K562 (cell line): Measurements from ENCODE around the gene MBD4. TPM values are rescaled to one million over a fixed set of nuclear protein-coding genes. Genes with fewer than 3 reads are reported as not detected.

Source experiments
- GATAD2B ChIP-seq: fragments of 450-650 bp; IDR thresholded peaks from 2 replicates; pipeline ENCODE4 v1.6.1; 2017; ENCODE audit warnings: mild to moderate bottlenecking, borderline replicate concordance
- IRF1 ChIP-seq: sonication (generic); formaldehyde crosslinking; IDR thresholded peaks from 2 replicates; pipeline ENCODE4 v1.8.0; 2022; ENCODE audit warnings: missing genetic modification reagents, mild to moderate bottlenecking, borderline replicate concordance
- KLF13 ChIP-seq: fragments of 450-650 bp; IDR thresholded peaks from 2 replicates; pipeline ENCODE4 v1.6.1; 2016; ENCODE audit warnings: missing genetic modification characterization, low read depth, mild to moderate bottlenecking, missing compliant biosample characterization, moderate library complexity, borderline replicate concordance
- MTA1 ChIP-seq: fragments of 450-650 bp; IDR thresholded peaks from 2 replicates; pipeline ENCODE4 v1.6.1; 2017; ENCODE audit warnings: borderline replicate concordance
- PCBP2 ChIP-seq: fragments of 200-400 bp; formaldehyde crosslinking; IDR thresholded peaks from 2 replicates; pipeline ENCODE4 v1.6.1; 2018; ENCODE audit warnings: low read length, low read depth, mild to moderate bottlenecking, moderate library complexity; ENCODE audit not compliant: poor library complexity, severe bottlenecking
- ZBTB5 ChIP-seq: fragments of 450-650 bp; IDR thresholded peaks from 2 replicates; pipeline ENCODE4 v1.6.1; 2017; ENCODE audit warnings: antibody characterized with exemption
- ZNF232 ChIP-seq: sonication (generic); formaldehyde crosslinking; IDR thresholded peaks from 2 replicates; pipeline ENCODE4 v1.8.0; 2022; ENCODE audit warnings: mild to moderate bottlenecking, missing genetic modification reagents
- ZNF592 ChIP-seq: fragments of 450-650 bp; IDR thresholded peaks from 2 replicates; pipeline ENCODE4 v1.6.1; 2017; ENCODE audit warnings: antibody characterized with exemption, mild to moderate bottlenecking
- polyA plus RNA-seq, 8 experiments: library from polyadenylated mRNA; depleted of rRNA in 4 of 8; stranded (reverse) in 5 of 8; unstranded in 3 of 8; fragments of >200 nt; fragmentation: Nextera tagmentation in 2 of 8; fragmentation: Illumina TruSeq in 1 of 8; extraction: Ambion mirVana in 2 of 8; extraction: Trizol in 1 of 8; gene quantifications; 2 replicates each; pipeline versions ENCODE4 v1.2.1 to v1.2.3, GENCODE V29; 2011 to 2014; ENCODE audit warnings: inconsistent platforms in 1 of 8, missing spikeins in 1 of 8
- total RNA-seq, 7 experiments: library from RNA; depleted of rRNA in 6 of 7; stranded (reverse); fragments of >200 nt in 6 of 7; fragmentation: Illumina TruSeq in 2 of 7; extraction: Trizol in 2 of 7; gene quantifications; 2 replicates each; pipeline versions ENCODE4 v1.2.1 to v1.2.3, GENCODE V29; 2011 to 2021; ENCODE audit warnings: low replicate concordance in 1 of 7
- TF ChIP-seq, protein P1 (sequence below): fragments of 250-450 bp; sonication (Bioruptor Pico); IDR thresholded peaks from 2 replicates; pipeline ENCODE4 v1.4.0; 2020; ENCODE audit warnings: mild to moderate bottlenecking

Gene MBD4
- total and polyA plus RNA-seq, 9 of the 15 experiments (the other 6 are each of a cell fraction or from before 2014, with no cell fraction given): 13.3 to 63.9 (median 39.0) TPM

DNA sequence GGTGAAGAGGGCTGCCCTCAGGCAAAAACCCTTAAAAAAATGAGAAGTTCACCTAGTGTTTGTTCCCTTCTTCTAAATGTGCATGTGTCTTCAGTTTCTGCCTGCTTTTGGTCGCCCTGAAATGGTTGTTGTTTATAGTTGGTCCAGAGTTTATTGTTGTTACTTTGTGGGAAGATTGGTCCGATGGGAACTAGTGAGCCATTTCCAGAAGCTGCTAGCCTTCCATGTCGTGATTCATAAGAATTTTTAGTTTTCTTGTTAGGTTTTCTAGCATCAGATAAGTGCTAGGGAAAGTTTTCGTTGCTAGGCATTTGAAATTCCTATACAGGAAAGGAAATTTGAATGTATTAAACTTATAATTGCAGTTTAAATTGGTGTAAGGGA is 34.0 kb upstream of the MBD4 start (continued):
- no peak for TF ChIP-seq IRF1 (CRISPR knock-in tag)
- TF ChIP-seq, protein P1, sequence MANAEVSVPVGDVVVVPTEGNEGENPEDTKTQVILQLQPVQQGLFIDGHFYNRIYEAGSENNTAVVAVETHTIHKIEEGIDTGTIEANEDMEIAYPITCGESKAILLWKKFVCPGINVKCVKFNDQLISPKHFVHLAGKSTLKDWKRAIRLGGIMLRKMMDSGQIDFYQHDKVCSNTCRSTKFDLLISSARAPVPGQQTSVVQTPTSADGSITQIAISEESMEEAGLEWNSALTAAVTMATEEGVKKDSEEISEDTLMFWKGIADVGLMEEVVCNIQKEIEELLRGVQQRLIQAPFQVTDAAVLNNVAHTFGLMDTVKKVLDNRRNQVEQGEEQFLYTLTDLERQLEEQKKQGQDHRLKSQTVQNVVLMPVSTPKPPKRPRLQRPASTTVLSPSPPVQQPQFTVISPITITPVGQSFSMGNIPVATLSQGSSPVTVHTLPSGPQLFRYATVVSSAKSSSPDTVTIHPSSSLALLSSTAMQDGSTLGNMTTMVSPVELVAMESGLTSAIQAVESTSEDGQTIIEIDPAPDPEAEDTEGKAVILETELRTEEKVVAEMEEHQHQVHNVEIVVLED (CRISPR knock-in tag): no peak
- no peak for TF ChIP-seq PCBP2
- TF ChIP-seq ZNF232 (CRISPR knock-in tag): no peak
- no peak for TF ChIP-seq ZBTB5
- no peak for TF ChIP-seq ZNF592
- TF ChIP-seq KLF13 (tag): no peak
- TF ChIP-seq MTA1: no peak
- TF ChIP-seq GATAD2B: no peak
